HG03039 (cell line): Measurements from ENCODE around the gene WDR86.
A peak's percentile ranks its signal among the peaks of the same experiment; 100 is the strongest.

Experiments used
- ATAC-seq: cut with Tn5 transposase; IDR thresholded peaks from one replicate; pipeline ENCODE4 v1.9.1; 2021; ENCODE audit warnings: mild to moderate bottlenecking, moderate library complexity; ENCODE audit not compliant: unreplicated experiment

The WDR86 gene

DNA sequence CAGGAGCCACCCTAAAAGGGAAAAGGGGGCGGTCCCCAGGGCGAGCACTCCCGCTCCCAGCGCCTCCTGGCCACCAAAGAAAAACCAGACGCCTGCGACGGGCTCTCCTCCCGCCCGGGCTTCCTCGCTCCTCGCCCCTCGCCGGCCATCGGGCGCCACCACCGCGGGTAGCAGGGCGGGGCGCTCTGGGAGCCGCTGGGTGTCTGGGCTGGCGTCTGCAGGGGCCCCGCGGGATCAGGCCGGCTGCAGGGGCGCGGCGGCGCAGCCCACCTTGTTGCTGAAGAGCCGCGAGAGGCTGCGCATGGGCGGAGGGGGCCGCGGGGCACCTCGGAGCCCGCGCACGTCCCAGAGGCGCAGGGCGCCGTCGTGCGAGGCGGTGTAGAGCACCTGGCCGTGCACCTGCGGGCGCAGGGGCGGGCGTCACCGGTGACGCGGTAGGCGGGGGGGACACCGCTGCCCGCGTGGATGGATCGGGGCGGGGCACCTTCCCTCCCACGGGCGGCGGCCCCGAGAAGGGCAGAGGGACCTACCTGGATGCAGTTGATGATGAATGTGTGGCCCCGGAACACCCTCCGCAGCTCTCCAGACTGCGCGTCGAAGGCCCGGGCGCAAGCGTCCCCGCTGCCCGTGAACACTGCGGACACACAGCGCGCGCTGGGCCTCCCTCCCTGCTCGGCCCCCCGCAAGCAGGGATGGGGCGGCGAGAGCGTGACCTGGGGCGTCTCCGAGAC, 28.3 kb downstream of the WDR86 start:
- ATAC-seq: no peak

DNA sequence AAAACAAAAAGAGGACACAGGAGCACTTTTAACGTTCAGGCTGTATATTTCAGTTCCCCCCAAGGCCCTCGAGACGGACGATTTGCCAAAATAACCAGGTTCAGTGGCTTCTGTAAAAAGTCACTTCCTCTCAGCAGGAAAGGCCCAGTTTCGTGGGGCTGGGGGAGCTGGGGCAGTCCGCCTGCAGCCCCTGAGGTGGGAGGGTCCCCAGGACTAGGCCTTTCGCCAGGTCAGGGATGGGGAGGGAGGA, 28.8 kb downstream of the WDR86 start:
- no peak for ATAC-seq

- no peak for ATAC-seq
These were observed 29.4 kb downstream of the WDR86 start for GRCh38 chr7:151380199-151381097.

DNA sequence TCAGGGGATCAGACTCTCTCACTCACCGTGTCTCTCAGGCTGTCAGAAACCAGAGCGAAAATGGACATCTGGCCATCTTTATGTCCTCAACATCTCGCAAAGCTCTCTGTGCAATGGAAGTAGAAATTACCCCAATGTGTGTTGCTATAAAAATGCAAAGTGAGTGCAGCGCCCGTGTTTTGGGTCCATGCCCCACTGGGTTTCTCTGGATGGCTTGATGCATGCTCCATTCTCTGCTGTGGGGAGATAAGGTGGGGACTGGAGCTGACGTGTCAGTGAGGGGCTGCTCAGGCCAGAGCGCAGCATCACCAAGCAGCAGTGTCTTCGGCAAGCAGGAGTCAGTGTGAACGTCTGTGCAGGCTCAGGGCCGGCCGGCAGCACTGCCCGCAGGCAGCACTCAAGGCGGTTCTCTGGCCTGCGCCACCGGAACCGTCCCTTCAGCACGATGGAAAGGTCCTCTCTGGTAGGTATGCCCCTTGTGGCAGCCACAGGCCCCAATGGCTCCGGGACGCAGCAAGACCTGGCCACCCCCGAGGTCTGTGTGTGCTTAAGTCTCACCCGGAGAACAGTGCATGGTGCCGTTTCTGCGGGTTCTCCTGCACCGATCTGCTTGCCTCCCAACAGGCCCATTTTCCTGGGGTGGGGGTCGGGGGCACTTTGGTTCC, 30.2 kb downstream of the WDR86 start:
- no peak for ATAC-seq

- no peak for ATAC-seq
These were observed 30.7 kb downstream of the WDR86 start for GRCh38 chr7:151379193-151379520.

DNA sequence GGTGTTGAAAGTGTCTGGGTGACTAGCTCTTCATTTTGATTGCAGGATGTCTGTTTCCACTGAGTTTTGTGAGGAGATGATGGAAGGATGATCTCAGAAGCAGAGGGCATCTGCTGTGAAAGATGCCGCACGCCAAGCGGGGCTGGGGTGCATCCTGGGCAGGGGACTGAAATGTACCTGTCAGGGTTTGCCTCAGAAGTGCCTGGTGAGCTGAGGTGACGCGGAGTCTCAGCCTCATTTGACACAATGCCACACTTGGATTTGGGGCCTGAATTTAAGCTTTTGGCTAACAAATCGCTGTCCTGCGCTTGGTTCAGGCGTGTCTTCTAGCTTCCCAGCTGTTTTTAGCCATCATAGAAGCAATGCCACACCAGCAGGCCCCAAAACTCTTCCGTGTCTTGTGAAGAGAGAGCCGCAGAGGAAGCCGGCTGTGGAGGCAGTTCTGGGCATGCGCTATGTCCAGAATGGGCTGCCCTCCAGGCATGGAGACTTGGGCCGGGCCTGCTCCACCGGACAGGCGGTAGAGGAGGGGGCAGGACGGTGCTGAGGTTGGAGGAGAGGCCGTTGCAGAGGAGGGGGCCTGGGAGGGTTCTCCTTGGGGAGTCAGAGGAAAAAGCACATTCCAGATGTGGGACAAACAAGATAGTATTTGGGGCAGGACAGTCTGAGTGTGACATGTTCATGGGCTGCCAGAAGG, 31.2 kb downstream of the WDR86 start:
- ATAC-seq: no peak

DNA sequence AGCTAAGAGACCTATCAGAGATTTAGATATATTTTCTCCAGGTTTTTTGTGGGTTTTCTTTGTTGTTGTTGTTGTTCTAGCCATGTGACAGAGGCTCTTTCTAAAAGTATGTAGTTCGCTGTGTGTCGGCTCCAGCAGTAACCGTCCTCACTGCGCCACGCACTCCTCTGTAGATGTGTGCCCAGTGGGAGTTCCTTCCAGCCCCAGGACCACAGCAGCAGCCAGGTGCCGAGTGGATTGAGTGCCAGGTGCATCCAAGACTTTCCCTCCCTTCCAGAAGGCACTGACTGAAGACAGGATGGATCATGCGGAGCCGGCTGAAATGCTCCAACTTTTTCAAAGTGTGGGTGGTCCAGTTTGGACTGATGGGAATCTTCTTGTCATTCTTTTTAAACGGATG, 31.8 kb downstream of the WDR86 start:
- no peak for ATAC-seq

DNA sequence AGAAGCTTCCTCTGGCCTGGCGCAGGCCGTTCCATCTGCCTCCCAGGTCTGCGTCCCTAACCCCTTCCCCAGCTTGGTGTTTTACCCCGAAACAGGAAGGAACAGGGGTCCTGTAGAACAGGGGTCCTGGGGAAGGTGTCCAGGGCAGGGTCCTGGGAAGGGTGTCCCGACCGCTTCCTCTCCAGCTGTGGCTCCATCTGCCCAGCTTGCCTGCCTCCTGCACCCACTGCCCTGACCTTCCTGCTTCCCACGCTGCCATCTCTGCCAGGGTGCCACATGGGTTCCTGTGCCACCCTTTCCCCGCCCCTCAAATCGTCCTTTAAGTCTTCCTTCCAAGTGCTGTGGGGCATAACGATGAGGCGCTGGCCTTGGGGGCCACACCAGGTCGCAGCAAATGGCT, 32.4 kb downstream of the WDR86 start:
- ATAC-seq: no peak

GRCh38 chr7:151376218-151376902, 33.5 kb downstream of the WDR86 start:
- no peak for ATAC-seq

DNA sequence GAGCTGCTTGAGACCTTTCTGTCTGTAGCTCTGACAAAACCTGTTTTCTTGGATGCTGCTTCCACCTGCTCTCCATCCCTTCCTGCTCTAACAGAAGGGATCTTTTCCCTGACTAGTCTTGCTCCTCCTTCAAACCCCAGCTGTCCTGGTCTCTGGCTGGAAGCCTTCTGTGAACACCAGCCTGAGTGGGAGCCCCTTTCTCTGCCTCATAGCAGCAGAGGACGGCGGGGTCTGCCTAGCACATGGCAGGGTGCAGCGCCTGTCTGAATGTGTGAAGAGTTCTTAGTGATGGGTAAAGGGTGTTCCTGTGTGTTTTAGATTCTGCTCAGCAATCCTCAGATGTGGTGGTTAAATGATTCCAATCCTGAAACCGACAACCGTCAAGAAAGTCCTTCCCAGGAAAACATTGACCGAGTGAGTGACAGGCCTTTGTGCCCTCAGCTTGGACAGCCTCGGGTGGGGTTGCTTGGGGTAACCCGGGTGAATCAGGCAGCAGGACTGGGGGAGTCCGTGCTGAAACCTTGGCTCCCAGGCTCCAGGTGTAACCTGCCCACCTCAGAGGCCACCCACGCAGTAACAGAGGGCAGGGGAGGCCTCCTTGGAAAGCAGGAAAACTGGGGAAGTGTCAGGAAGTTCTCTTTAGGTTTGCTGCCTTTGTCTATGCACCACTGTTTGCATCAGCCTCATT, 34.2 kb downstream of the WDR86 start:
- no peak for ATAC-seq

GRCh38 chr7:151374726-151375125, 35.1 kb downstream of the WDR86 start:
- no peak for ATAC-seq

GRCh38 chr7:151374139-151374538, 35.7 kb downstream of the WDR86 start:
- ATAC-seq: no peak

GRCh38 chr7:151373599-151373998, 36.2 kb downstream of the WDR86 start:
- no peak for ATAC-seq

- no peak for ATAC-seq
These were observed 37.1 kb downstream of the WDR86 start for GRCh38 chr7:151372612-151373265.

DNA sequence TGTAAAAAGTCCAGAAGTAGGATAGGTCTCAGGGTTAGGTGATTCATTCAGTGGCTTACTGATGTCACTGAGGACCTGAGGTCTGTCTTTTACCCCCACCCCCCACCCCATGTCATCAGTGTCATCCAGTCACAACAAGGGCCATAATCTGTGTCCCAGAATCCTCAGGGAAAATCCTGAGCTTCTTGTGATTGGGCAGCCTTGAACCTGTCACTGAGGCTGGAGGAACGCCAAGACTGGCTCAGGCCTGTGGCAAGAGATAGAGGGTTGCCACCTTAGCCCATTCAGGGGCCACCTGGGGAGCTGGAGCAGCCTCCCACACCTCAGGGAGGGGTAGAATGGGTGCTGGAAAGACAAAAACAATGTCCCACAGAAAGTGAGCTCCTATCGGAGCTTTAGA, 38.6 kb downstream of the WDR86 start:
- ATAC-seq: no peak

DNA sequence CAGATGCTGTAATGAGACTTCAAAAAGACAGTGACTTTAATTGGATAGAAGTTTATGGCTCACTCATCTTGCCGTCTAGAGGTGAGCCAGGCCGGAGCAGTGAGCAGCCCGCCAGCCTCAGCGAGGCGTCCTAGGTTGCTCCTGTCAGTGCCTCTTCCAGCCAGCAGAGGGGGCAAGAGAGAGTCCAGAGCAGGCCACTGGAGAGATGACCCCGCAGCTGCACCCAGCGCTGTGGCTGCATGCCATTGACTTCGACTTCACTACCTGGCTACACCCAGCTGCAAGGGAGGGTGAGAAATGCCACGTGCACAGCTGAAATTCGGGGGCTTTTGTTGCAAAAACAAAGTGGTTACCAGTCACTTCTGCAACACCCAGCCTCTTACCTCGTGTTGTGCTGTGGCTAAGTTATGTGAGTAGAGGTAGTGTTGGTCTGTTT, 41.7 kb downstream of the WDR86 start:
- ATAC-seq: peak; percentile 95

GRCh38 chr7:151367284-151367683, 42.6 kb downstream of the WDR86 start:
- no peak for ATAC-seq

DNA sequence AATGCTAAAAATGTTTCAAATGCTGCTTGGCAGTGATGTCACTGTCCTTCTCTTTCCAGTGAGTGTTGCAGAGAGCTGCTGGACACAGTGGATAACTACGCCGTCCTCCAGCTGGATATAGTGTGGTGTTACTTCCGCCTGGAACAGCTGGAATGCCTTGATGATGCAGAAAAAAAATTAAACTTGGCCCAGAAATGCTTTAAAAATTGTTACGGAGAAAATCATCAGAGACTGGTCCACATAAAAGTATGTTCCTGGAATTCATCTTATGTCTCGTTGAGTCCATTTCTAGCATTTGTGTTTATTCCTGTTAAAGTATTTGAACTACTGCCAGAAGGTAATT, 43.0 kb downstream of the WDR86 start:
- ATAC-seq: no peak

DNA sequence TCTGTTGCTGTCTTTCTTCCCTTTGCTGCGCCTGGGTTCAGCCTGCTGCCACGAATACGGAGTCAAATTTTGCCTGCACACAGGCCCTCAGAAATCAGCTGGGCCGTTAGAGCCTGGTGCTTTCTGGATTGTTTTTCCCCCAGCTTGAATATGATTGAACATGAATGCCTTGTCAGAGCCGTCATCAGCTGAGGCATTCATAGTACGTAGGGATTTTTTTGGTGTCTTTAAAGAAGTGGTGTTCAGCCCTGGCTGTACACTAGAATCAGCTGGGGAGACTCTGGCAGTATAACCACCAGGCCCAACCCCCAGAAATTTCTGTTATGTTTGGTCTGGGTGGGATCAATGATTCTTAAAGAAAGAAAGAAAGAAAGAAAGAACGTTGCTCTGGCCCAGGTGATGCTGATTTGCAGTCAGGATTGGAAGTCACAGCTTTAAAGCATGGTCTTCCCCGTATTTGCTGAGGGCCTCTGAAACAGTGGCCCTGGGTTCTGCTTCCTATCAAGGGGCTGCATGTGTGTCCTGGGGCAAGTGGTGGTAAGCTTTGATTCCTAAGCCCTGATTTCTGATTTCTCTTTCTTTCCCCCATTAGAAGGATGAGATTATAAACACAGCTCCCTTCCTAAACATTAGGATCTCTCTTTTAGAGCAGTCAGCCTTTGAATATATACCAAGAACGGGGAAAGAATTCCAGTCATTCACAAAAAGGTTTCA, 43.5 kb downstream of the WDR86 start:
- ATAC-seq: no peak
